K562 (cell line): ENCODE data around the gene RUNDC1. TPM values are rescaled to one million over a fixed set of nuclear protein-coding genes. Genes with fewer than 3 reads are reported as not detected.

Experiments used
- CBFB ChIP-seq: sonication (generic); formaldehyde crosslinking; IDR thresholded peaks from 2 replicates; pipeline ENCODE4 v1.4.0; 2020; ENCODE audit warnings: mild to moderate bottlenecking, missing genetic modification reagents
- CBX1 ChIP-seq: sonication (generic); IDR thresholded peaks from 2 replicates; pipeline ENCODE4 v1.6.1; 2016; ENCODE audit warnings: antibody characterized with exemption, low read depth, mild to moderate bottlenecking
- CTBP1 ChIP-seq: fragments of 450-650 bp; IDR thresholded peaks from 2 replicates; pipeline ENCODE4 v1.6.1; 2016; ENCODE audit warnings: borderline replicate concordance
- FOXA3 ChIP-seq, 2 experiments: fragments of 450-650 bp in 1 of 2; sonication (generic) in 1 of 2; formaldehyde crosslinking; IDR thresholded peaks in 1 of 2; conservative IDR thresholded peaks in 1 of 2; 2 replicates each; pipeline versions ENCODE4 v1.4.0 to v1.8.0; 2020 to 2022; ENCODE audit warnings: mild to moderate bottlenecking in 2 of 2, missing genetic modification reagents in 1 of 2
- GMEB1 ChIP-seq: fragments of 250-450 bp; sonication (Bioruptor Pico); IDR thresholded peaks from 2 replicates; pipeline ENCODE4 v1.4.0; 2020; ENCODE audit warnings: mild to moderate bottlenecking
- NONO ChIP-seq, 2 experiments: fragments of 200-400 bp in 1 of 2; fragments of 450-650 bp in 1 of 2; formaldehyde crosslinking in 1 of 2; IDR thresholded peaks; 2 replicates each; pipeline ENCODE4 v1.6.1; 2017; ENCODE audit warnings: low read depth in 2 of 2, mild to moderate bottlenecking in 2 of 2, moderate library complexity in 2 of 2, low read length in 1 of 2
- NR2C2 ChIP-seq, 2 experiments: fragments of 200-800 bp in 1 of 2; sonication (Bioruptor generic) in 1 of 2; sonication (generic) in 1 of 2; formaldehyde crosslinking in 1 of 2; IDR thresholded peaks; 2 replicates each; pipeline versions ENCODE4 v1.6.1 to v1.8.0; 2016 to 2022; ENCODE audit warnings: mild to moderate bottlenecking in 1 of 2, missing compliant biosample characterization in 1 of 2, missing genetic modification characterization in 1 of 2, missing genetic modification reagents in 1 of 2
- OTX1 ChIP-seq: fragments of 450-650 bp; formaldehyde crosslinking; IDR thresholded peaks from 2 replicates; pipeline ENCODE4 v1.4.0; 2022; ENCODE audit warnings: mild to moderate bottlenecking
- PURB ChIP-seq: sonication (generic); formaldehyde crosslinking; IDR thresholded peaks from 2 replicates; pipeline ENCODE4 v1.9.0; 2021; ENCODE audit warnings: low read depth, mild to moderate bottlenecking, missing genetic modification reagents
- SUPT5H ChIP-seq: fragments of 450-650 bp; IDR thresholded peaks from 2 replicates; pipeline ENCODE4 v1.6.1; 2016
- ZNF263 ChIP-seq: sonication (generic); formaldehyde crosslinking; IDR thresholded peaks from 2 replicates; pipeline ENCODE4 v1.8.0; 2022; ENCODE audit warnings: mild to moderate bottlenecking, missing genetic modification reagents, borderline replicate concordance
- ZNF518B ChIP-seq: fragments of 250-450 bp; sonication (Bioruptor Pico); IDR thresholded peaks from 2 replicates; pipeline ENCODE4 v1.5.0; 2021; ENCODE audit warnings: mild to moderate bottlenecking, moderate library complexity
- polyA plus RNA-seq, 8 experiments: library from polyadenylated mRNA; depleted of rRNA in 4 of 8; stranded (reverse) in 5 of 8; unstranded in 3 of 8; fragments of >200 nt; fragmentation: Nextera tagmentation in 2 of 8; fragmentation: Illumina TruSeq in 1 of 8; extraction: Ambion mirVana in 2 of 8; extraction: Trizol in 1 of 8; gene quantifications; 2 replicates each; pipeline versions ENCODE4 v1.2.1 to v1.2.3, GENCODE V29; 2011 to 2014; ENCODE audit warnings: inconsistent platforms in 1 of 8, missing spikeins in 1 of 8
- total RNA-seq, 7 experiments: library from RNA; depleted of rRNA in 6 of 7; stranded (reverse); fragments of >200 nt in 6 of 7; fragmentation: Illumina TruSeq in 2 of 7; extraction: Trizol in 2 of 7; gene quantifications; 2 replicates each; pipeline versions ENCODE4 v1.2.1 to v1.2.3, GENCODE V29; 2011 to 2021; ENCODE audit warnings: low replicate concordance in 1 of 7

The RUNDC1 gene
- total and polyA plus RNA-seq, 9 of the 15 experiments (the other 6 are each of a cell fraction or from before 2014, with no cell fraction given), result 3.4 to 12.6 (median 9.4) TPM

- TF ChIP-seq ZNF518B (no peak), OTX1 (CRISPR knock-in tag) (no peak), CBFB (CRISPR knock-in tag) (0 out of 2 replicates have a peak, but pooled peaks have one; percentile 27), NR2C2 (CRISPR knock-in tag; IDR thresholded peaks at IDR 0.05) (0 out of 2 replicates have a peak, but pooled peaks have one; percentile 12), NR2C2 (tag; IDR thresholded peaks at IDR 0.05) (no peak; the same call in 1 of the 2 replicates), ZNF263 (no peak), GMEB1 (CRISPR knock-in tag) (0 out of 2 replicates have a peak, but pooled peaks have one; percentile 20), NONO (IDR thresholded peaks at IDR 0.05; ENCODE audit: low read depth in 2 of 2, low read length in 1 of 2) (peak in 1 of 2 experiments; percentile 81; a peak in 2 of 4 replicates), CTBP1 (peak; percentile 72; the same call in 1 of the 2 replicates), SUPT5H (peak; percentile 56), CBX1 (0 out of 2 replicates have a peak, but pooled peaks have one; percentile 7), PURB (CRISPR knock-in tag) (no peak), FOXA3 (CRISPR knock-in tag; conservative IDR thresholded peaks at IDR 0.05 in 1 of 2, IDR thresholded peaks at IDR 0.05 in 1 of 2) (no peak)
Observed at GRCh38 chr17:42980766-42981397, 517 bp downstream of the RUNDC1 start (continued).
